HS-27A (cell line): ENCODE measurements around the gene SERPINB13.

Experiments
- DNase-seq: peaks from one replicate; pipeline ENCODE4 v3.0.0-alpha.2; 2012; ENCODE audit warnings: low read depth, missing footprints

Gene SERPINB13

GRCh38 chr18:63586966-63587365 lies at the start of gene SERPINB13:
TSS of gene SERPINB13 (plus strand) at chr18:63587343. CDS start at chr18:63588668, 1,325 bp downstream.
- DNase-seq = no peak

- DNase-seq = peak; percentile 55
Measured at GRCh38 chr18:63539904-63540510, 47.1 kb upstream of the SERPINB13 start.

- DNase-seq = no peak
Measured at GRCh38 chr18:63542069-63542468, 45.1 kb upstream of the SERPINB13 start, which contains the start of gene SERPINB12. TSS of gene SERPINB12 (plus strand) at chr18:63542369. CDS start at chr18:63556160, 13,791 bp downstream.

GRCh38 chr18:63544017-63544416 lies 43.1 kb upstream of the SERPINB13 start:
- no peak for DNase-seq

GRCh38 chr18:63545000-63545399 lies 42.1 kb upstream of the SERPINB13 start:
- no peak for DNase-seq

- DNase-seq = no peak
Measured at GRCh38 chr18:63550068-63550467, 37.1 kb upstream of the SERPINB13 start.

GRCh38 chr18:63551769-63552168 lies 35.4 kb upstream of the SERPINB13 start:
- no peak for DNase-seq

- no peak for DNase-seq
Measured at GRCh38 chr18:63552581-63552980, 34.6 kb upstream of the SERPINB13 start.

GRCh38 chr18:63553081-63553480 lies 34.1 kb upstream of the SERPINB13 start:
- DNase-seq = peak; percentile 51

GRCh38 chr18:63559567-63560491 lies 27.3 kb upstream of the SERPINB13 start:
- no peak for DNase-seq

- no peak for DNase-seq
Measured at GRCh38 chr18:63562284-63562683, 24.9 kb upstream of the SERPINB13 start.

GRCh38 chr18:63564021-63564420 lies 23.1 kb upstream of the SERPINB13 start:
- DNase-seq = no peak

- DNase-seq = no peak
Measured at GRCh38 chr18:63564561-63564960, 22.6 kb upstream of the SERPINB13 start.

GRCh38 chr18:63567276-63567675 lies 19.9 kb upstream of the SERPINB13 start:
- no peak for DNase-seq

GRCh38 chr18:63567825-63568224 lies 19.3 kb upstream of the SERPINB13 start:
- no peak for DNase-seq

- no peak for DNase-seq
Measured at GRCh38 chr18:63570721-63571120, 16.4 kb upstream of the SERPINB13 start.

- DNase-seq = no peak
Measured at GRCh38 chr18:63575681-63576080, 11.5 kb upstream of the SERPINB13 start.

GRCh38 chr18:63578357-63578958 lies 8.7 kb upstream of the SERPINB13 start:
- DNase-seq = peak; percentile 29

GRCh38 chr18:63579616-63580015 lies 7.5 kb upstream of the SERPINB13 start:
- DNase-seq = no peak

- DNase-seq = no peak
Measured at GRCh38 chr18:63585988-63586387, 1.2 kb upstream of the SERPINB13 start.

GRCh38 chr18:63586431-63586830 lies 712 bp upstream of the SERPINB13 start:
- DNase-seq = no peak

- DNase-seq = no peak
Measured at GRCh38 chr18:63588909-63589308, 1.8 kb downstream of the SERPINB13 start.

GRCh38 chr18:63590373-63590772 lies 3.2 kb downstream of the SERPINB13 start:
- DNase-seq = no peak
